GM18951 (cell line): ENCODE data around the gene ANO8.
"Not testable (repeated sequence)": the region's sequence is repeated elsewhere in the genome, so short reads cannot be mapped to it uniquely, and the experiment has no call there.

Source experiments
- POLR2A ChIP-seq: IDR thresholded peaks from 4 replicates; pipeline ENCODE4 v1.6.1; 2011; ENCODE audit warnings: mild to moderate bottlenecking; ENCODE audit not compliant: insufficient read length, insufficient read depth; ENCODE audit errors: extremely low read depth
- in situ Hi-C: fragments of 300-500 bp; cut with MboI; formaldehyde crosslinking; loops from one replicate; pipeline ENCODE4 v1.12.0; 2022; ENCODE audit warnings: low sequenced_read_pairs, mixed read lengths, inconsistent platforms; ENCODE audit not compliant: unreplicated experiment

Gene ANO8, protein sequence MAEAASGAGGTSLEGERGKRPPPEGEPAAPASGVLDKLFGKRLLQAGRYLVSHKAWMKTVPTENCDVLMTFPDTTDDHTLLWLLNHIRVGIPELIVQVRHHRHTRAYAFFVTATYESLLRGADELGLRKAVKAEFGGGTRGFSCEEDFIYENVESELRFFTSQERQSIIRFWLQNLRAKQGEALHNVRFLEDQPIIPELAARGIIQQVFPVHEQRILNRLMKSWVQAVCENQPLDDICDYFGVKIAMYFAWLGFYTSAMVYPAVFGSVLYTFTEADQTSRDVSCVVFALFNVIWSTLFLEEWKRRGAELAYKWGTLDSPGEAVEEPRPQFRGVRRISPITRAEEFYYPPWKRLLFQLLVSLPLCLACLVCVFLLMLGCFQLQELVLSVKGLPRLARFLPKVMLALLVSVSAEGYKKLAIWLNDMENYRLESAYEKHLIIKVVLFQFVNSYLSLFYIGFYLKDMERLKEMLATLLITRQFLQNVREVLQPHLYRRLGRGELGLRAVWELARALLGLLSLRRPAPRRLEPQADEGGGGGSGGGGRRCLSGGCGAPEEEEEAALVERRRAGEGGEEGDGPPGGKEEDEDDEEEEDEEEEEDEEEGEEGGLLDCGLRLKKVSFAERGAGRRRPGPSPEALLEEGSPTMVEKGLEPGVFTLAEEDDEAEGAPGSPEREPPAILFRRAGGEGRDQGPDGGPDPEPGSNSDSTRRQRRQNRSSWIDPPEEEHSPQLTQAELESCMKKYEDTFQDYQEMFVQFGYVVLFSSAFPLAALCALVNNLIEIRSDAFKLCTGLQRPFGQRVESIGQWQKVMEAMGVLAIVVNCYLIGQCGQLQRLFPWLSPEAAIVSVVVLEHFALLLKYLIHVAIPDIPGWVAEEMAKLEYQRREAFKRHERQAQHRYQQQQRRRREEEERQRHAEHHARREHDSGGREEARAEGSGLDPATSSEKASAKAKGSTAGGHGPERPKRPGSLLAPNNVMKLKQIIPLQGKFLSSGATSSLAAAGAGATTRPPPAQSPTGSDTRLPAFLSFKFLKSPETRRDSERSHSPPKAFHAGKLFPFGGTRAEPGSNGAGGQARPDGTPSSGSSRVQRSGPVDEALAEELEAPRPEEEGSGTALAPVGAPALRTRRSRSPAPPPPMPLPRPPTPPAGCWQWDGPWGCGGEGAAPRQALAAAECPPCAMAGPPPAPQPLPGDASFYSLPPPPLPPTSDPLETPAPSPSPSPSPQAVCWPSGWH

GRCh38 chr19:17334414-17335409 is at the start of gene ANO8:
TSS of gene ANO8 (minus strand) at chr19:17334855. CDS start at chr19:17334670, 185 bp downstream.
- peak; percentile 35 for TF ChIP-seq POLR2A
- in situ Hi-C loops = no loop called here

DNA sequence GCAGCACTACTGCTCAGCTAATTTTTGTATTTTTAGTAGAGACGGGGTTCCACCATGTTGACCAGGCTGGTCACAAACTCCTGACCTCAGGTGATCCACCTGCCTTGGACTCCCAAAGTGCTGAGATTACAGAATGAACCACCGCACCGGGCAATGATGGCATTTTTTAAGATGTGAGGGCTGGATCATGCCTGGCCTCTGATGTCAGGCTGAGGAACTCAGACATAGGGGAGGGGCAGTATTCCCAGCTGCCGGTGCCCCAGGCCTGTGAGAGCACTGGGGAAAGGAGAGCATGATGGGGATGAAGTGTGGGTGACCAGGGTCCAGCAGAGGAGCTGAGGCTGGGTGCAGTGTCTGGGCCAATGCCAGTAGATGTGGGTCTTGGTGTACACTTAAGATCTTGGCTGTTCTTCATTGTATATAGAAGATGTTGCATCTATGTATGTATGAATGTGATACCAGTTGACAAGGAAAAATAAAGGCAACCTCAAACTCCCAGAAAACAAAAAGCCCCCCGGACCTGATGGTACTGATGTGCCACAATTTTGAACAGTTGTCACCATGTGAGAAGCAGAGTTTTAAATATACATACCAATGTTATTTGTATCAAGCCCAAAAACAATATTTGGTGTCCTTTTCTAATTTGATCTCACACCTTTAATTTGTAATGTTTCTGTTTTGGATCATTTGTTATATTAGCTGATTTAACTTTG is 45.9 kb upstream of the ANO8 start:
- TF ChIP-seq POLR2A = no peak
- in situ Hi-C loops = no loop called here

DNA sequence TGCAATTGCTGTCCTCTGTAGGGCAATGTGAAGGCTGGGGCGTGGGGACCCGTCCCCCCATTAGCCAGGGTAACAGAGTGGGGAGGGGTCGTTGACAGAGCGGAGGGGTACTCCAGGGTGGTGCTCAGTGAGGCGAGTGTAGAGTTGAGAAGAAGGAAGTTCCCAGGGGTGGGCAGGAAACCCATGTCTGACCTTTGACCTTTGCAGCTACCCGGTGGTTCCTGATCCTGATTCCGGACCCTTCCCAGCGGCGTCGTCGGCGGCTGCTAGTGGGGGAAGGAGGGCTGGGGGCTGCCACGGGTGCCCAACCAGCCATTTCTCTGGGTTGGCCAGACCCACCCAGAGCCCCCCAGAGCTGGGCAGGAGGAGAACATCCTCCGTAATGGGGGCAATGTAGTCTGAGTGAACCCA is 44.6 kb upstream of the ANO8 start:
- TF ChIP-seq POLR2A = no peak
- in situ Hi-C loops = no loop called here

DNA sequence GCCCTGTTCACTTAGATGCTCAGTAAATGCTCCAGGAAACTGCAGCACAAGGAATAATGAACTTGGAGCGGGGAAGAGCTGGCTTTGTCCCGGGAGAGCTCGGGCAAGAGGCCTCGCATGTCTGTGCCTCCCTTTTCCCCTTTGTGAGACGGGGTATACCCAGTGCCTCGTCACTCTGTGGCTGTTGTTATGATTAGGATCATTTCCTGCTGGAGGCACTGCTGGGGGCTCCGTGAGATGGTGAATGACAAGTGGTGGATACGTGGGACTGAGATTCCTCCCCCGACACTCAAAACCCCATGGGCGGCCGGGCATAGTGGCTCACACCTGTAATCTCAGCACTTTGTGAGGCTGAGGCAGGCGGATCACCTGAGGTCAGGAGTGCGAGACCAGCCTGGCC is 43.6 kb upstream of the ANO8 start:
- no peak for TF ChIP-seq POLR2A
- in situ Hi-C loops = no loop called here

GRCh38 chr19:17376935-17377600 is 42.4 kb upstream of the ANO8 start, which contains the start of gene PLVAP:
TSS of gene PLVAP (minus strand) at chr19:17377342. CDS start at chr19:17377288, 54 bp downstream.
- no peak for TF ChIP-seq POLR2A
- in situ Hi-C loops = no loop called here

DNA sequence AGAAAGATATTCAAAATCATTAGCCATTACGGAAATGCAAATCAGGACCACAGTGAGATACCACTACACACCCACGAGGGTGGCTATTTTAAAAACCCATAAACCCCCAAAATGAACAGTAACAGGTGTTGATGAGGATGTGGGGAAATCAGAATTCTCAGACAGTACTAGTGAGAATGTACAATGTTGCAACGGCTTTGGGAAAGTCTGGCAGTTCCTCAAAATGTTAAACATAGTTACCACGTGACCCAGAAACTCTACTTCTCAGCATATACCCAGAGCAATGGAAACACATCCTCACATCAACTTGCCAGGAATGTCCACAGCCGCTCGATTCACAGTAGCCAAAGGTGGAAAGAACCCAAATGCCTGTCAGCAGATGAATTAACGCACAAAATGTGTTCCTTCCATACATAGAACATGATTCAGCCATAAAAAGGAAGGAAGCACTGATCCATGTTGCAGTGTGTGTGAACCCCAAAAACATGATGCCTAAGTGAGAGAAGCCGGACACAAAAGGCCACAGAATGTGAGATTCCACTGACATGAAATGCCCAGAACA is 35.5 kb upstream of the ANO8 start:
- TF ChIP-seq POLR2A = no peak
- in situ Hi-C loops = no loop called here

- TF ChIP-seq POLR2A = no peak
- in situ Hi-C loops = no loop called here
Measured at GRCh38 chr19:17365361-17365760, 30.7 kb upstream of the ANO8 start.

DNA sequence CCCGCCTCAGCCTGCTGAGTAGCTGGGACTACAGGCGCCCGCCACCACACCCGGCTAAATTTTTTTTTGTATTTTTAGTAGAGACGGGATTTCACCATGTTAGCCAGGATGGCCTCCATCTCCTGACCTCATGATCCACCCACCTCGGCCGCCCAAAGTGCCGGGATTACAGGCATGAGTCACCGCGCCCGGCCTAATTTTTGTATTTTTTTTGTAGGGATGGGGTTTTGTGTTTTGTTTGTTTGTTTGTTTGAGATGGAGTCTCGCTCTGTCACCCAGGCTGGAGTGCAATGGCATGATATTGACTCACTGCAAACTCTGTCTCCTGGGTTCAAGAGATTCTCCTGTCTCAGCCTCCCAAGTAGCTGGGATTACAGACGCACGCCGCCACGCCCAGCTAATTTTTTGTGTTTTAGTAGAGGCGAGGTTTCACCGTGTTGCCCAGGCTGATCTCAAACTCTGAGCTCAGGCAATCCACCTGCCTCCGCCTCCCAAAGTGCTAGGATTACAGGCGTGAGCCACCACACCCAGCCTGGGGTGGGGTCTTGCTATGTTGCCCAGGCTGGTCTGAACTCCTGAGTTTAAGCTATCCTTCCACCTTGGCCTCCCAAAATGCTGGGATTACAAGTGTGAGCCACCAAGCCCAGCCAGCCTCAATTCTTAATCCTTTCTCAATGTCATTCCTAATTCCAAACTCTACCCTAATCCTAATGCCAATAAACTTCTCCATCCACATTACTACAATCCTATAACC is 29.4 kb upstream of the ANO8 start:
- in situ Hi-C loops = not testable (repeated sequence)

GRCh38 chr19:17359905-17360800 is 25.5 kb upstream of the ANO8 start:
- in situ Hi-C loops = no loop called here
- no peak for TF ChIP-seq POLR2A
